ENCODE measurements around the gene CEACAM8. TPM values are rescaled to one million over a fixed set of nuclear protein-coding genes. Genes with fewer than 3 reads are reported as not detected.

Gene CEACAM8
- total RNA-seq, 1 donor from 2014 or later, result not detected

DNA sequence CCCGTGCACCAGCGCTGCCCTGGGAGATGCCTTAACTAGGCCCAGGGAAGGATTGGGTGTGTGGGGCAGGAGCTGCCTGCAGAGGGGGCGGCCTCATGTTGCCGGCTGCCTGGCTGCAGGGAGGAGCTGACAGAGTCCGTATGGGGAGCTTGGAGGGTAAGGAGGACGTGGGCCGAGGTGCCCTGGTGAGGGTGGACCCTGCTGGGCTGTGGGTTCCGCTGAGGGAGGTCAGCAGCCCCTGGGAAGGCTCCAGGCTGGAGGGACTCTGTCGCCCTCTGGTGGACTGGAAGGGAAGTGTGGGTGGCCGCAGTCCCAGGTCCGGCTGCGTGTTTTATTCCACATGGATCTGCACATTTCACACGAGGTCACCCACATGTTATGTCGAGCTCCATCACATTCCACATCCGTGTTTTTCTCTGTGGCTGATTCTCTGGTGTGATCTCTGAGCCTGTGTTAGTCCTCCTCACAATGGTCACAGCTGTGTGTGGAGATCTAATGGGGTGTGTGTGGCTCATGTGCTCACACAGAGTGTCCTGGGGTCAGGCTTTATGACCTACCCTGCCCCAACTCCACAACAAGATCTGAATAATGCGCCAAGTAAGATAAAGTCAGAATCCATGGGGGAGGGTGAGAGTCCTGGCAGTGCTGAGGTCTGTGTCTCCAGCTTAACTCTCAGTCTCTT, 1.8 kb upstream of the CEACAM8 start:
- Mint-ChIP-seq H3K4me1 (ENCODE audit: low read depth, unreplicated experiment) (no peaks in the 10 kb centered on the region), H3K4me3 (ENCODE audit: unreplicated experiment) (no peak overlapping the region), H3K36me3 (ENCODE audit: low read depth, unreplicated experiment) (no peaks in the 10 kb centered on the region), H3K27ac (ENCODE audit: unreplicated experiment) (no peak overlapping the region), H3K9me3 (ENCODE audit: unreplicated experiment) (peaks cover 4% of the 10 kb centered on the region), H3K27me3 (ENCODE audit: low read depth, unreplicated experiment) (peaks cover 63% of the 10 kb centered on the region)
- Histone ChIP-seq H3K9me3 (ENCODE audit: insufficient read depth, low read depth, low read length) (no peaks in the 10 kb centered on the region), H3K9ac (ENCODE audit: low read length) (no peak overlapping the region), H3K79me2 (ENCODE audit: insufficient read depth, low read length) (no peaks in the 10 kb centered on the region), H3K4me2 (ENCODE audit: low read length) (no peak overlapping the region), H3K27me3 (ENCODE audit: insufficient read depth, low read length) (no peaks in the 10 kb centered on the region), H3K27ac (ENCODE audit: low read depth, low read length) (no peak overlapping the region), H4K20me1 (ENCODE audit: insufficient read depth, low read length) (no peaks in the 10 kb centered on the region), H3K4me1 (ENCODE audit: insufficient read depth, low read length) (no peaks in the 10 kb centered on the region), H3K4me3 (ENCODE audit: insufficient read depth, low read depth, low read length) (no peak overlapping the region), H2AFZ (ENCODE audit: low read depth, low read length) (no peak overlapping the region), H3K36me3 (ENCODE audit: insufficient read depth, low read length) (no peaks in the 10 kb centered on the region)
- FAIRE-seq (no peak), DNase-seq (ENCODE audit: low read depth) (no peak)
- TF ChIP-seq, protein P1, sequence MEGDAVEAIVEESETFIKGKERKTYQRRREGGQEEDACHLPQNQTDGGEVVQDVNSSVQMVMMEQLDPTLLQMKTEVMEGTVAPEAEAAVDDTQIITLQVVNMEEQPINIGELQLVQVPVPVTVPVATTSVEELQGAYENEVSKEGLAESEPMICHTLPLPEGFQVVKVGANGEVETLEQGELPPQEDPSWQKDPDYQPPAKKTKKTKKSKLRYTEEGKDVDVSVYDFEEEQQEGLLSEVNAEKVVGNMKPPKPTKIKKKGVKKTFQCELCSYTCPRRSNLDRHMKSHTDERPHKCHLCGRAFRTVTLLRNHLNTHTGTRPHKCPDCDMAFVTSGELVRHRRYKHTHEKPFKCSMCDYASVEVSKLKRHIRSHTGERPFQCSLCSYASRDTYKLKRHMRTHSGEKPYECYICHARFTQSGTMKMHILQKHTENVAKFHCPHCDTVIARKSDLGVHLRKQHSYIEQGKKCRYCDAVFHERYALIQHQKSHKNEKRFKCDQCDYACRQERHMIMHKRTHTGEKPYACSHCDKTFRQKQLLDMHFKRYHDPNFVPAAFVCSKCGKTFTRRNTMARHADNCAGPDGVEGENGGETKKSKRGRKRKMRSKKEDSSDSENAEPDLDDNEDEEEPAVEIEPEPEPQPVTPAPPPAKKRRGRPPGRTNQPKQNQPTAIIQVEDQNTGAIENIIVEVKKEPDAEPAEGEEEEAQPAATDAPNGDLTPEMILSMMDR (IDR thresholded peaks at IDR 0.05; ENCODE audit: insufficient read depth, low read depth, low read length), result peak; percentile 59
- TF ChIP-seq EZH2 (IDR thresholded peaks at IDR 0.05; ENCODE audit: insufficient read depth, low read length), result no peak

DNA sequence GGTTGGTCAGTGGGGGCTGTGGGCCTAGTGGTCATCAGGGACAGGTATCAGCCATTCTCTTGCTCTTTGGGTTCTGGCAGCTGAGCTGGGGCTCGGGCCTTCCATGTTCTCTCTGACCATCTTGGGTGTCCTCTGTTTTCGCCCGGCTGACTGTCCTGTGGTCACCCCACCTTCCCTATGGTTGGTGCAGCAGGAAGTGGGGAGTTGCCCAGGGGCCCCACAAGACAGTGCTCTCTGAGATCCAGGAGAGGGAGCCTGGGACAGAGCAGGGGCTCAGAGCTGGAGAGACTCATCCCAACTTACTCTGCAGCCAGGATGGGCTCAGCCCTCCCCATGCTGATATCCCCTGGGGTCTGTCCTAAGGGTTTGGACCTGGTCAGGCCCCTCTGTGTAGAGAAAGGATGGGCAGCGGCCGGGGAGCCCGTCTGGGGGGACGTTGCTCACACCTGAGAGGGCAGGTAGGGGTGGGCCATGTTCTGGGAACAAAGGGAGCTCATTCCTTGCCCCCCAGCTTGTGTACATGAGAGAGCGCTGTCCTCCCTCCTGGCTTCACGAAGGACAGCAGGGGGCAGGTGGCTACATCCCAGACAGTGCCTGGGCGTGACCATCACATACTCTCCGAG, 937 bp upstream of the CEACAM8 start:
- TF ChIP-seq, protein P1 (IDR thresholded peaks at IDR 0.05; ENCODE audit: insufficient read depth, low read depth, low read length), result no peak
- TF ChIP-seq EZH2 (IDR thresholded peaks at IDR 0.05; ENCODE audit: insufficient read depth, low read length), result no peak
- H3K79me2 ChIP-seq (ENCODE audit: insufficient read depth, low read length), result no peaks in the 10 kb centered on the region
- H4K20me1 ChIP-seq (ENCODE audit: insufficient read depth, low read length), result no peaks in the 10 kb centered on the region
- DNase-seq (ENCODE audit: low read depth) (no peak), FAIRE-seq (no peak)
- no peaks in the 10 kb centered on the region for H3K36me3 Mint-ChIP-seq (ENCODE audit: low read depth, unreplicated experiment)
- H3K4me1 Mint-ChIP-seq (ENCODE audit: low read depth, unreplicated experiment), result no peaks in the 10 kb centered on the region
- no peaks in the 10 kb centered on the region for H3K27me3 ChIP-seq (ENCODE audit: insufficient read depth, low read length)
- no peak overlapping the region for H3K4me3 Mint-ChIP-seq (ENCODE audit: unreplicated experiment)
- H3K27ac ChIP-seq (ENCODE audit: low read depth, low read length), result no peak overlapping the region
- H3K4me3 ChIP-seq (ENCODE audit: insufficient read depth, low read depth, low read length), result no peak overlapping the region
- peaks cover 4% of the 10 kb centered on the region for H3K9me3 Mint-ChIP-seq (ENCODE audit: unreplicated experiment)
- H3K27ac Mint-ChIP-seq (ENCODE audit: unreplicated experiment), result no peak overlapping the region
- no peaks in the 10 kb centered on the region for H3K9me3 ChIP-seq (ENCODE audit: insufficient read depth, low read depth, low read length)
- H2AFZ ChIP-seq (ENCODE audit: low read depth, low read length), result no peak overlapping the region
- no peak overlapping the region for H3K4me2 ChIP-seq (ENCODE audit: low read length)
- H3K4me1 ChIP-seq (ENCODE audit: insufficient read depth, low read length), result no peaks in the 10 kb centered on the region
- no peaks in the 10 kb centered on the region for H3K36me3 ChIP-seq (ENCODE audit: insufficient read depth, low read length)
- no peak overlapping the region for H3K9ac ChIP-seq (ENCODE audit: low read length)
- peaks cover 63% of the 10 kb centered on the region for H3K27me3 Mint-ChIP-seq (ENCODE audit: low read depth, unreplicated experiment)

DNA sequence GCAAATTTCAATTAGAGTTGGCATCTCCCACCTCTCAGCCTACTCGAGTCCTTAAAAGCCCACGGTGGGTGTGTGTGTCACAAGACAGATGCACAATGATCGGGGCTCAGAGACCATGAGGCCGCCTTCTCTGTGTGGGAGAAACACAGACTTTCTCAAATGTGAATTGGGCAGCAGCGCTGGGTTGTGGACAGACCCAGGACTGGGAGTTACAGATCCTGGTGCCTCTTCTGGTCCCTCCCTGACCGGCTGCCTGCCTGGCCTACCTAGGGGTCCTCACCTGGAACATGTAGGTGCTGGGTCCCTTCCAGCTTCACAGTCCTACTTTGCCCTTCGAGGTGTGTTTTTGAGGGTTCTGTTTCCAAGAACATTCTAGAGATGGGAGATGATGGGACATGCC, 4.9 kb downstream of the CEACAM8 start:
- no peaks in the 10 kb centered on the region for H3K4me1 ChIP-seq (ENCODE audit: insufficient read depth, low read length)
- H3K4me3 ChIP-seq (ENCODE audit: insufficient read depth, low read depth, low read length), result no peak overlapping the region
- H3K27me3 ChIP-seq (ENCODE audit: insufficient read depth, low read length), result no peaks in the 10 kb centered on the region
- Mint-ChIP-seq H3K4me1 (ENCODE audit: low read depth, unreplicated experiment) (no peaks in the 10 kb centered on the region), H3K9me3 (ENCODE audit: unreplicated experiment) (peaks cover 2% of the 10 kb centered on the region), H3K36me3 (ENCODE audit: low read depth, unreplicated experiment) (peaks cover 2% of the 10 kb centered on the region), H3K27me3 (ENCODE audit: low read depth, unreplicated experiment) (peaks cover 65% of the 10 kb centered on the region), H3K4me3 (ENCODE audit: unreplicated experiment) (no peak overlapping the region), H3K27ac (ENCODE audit: unreplicated experiment) (no peak overlapping the region)
- no peak overlapping the region for H3K4me2 ChIP-seq (ENCODE audit: low read length)
- FAIRE-seq, result no peak
- no peaks in the 10 kb centered on the region for H4K20me1 ChIP-seq (ENCODE audit: insufficient read depth, low read length)
- H3K36me3 ChIP-seq (ENCODE audit: insufficient read depth, low read length), result no peaks in the 10 kb centered on the region
- H3K27ac ChIP-seq (ENCODE audit: low read depth, low read length), result no peak overlapping the region
- H3K9me3 ChIP-seq (ENCODE audit: insufficient read depth, low read depth, low read length), result no peaks in the 10 kb centered on the region
- H3K9ac ChIP-seq (ENCODE audit: low read length), result no peak overlapping the region
- no peaks in the 10 kb centered on the region for H3K79me2 ChIP-seq (ENCODE audit: insufficient read depth, low read length)
- TF ChIP-seq EZH2 (IDR thresholded peaks at IDR 0.05; ENCODE audit: insufficient read depth, low read length), result no peak
- TF ChIP-seq, protein P1 (IDR thresholded peaks at IDR 0.05; ENCODE audit: insufficient read depth, low read depth, low read length), result no peak
- no peak for DNase-seq (ENCODE audit: low read depth)
- no peak overlapping the region for H2AFZ ChIP-seq (ENCODE audit: low read depth, low read length)
